HG02759 (cell line): ENCODE results near the gene TTYH3.

Source experiments
- ATAC-seq: cut with Tn5 transposase; IDR thresholded peaks from one replicate; pipeline ENCODE4 v1.9.1; 2021; ENCODE audit warnings: mild to moderate bottlenecking, moderate library complexity; ENCODE audit not compliant: unreplicated experiment

Gene TTYH3

GRCh38 chr7:2701832-2702593 is 70.2 kb downstream of the TTYH3 start:
- ATAC-seq = no peak

DNA sequence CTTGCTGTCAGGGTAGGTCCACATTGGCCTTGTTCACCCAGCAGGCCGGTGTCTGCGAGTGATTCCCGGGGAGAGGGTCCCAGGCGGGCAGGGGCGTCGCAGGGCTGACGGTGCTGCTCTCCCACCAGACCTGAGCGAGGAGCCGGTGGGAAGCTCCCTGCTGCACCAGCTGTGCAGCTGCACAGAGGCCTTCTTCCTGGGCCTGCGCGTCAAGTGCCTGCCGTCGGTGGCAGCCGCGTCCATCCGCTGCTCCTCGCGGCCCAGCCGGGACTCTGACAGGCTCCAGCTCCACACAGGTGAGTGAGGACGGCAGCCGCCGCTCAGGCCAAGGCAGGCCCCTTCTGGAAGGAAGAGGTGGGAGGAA is 70.8 kb downstream of the TTYH3 start:
- no peak for ATAC-seq

DNA sequence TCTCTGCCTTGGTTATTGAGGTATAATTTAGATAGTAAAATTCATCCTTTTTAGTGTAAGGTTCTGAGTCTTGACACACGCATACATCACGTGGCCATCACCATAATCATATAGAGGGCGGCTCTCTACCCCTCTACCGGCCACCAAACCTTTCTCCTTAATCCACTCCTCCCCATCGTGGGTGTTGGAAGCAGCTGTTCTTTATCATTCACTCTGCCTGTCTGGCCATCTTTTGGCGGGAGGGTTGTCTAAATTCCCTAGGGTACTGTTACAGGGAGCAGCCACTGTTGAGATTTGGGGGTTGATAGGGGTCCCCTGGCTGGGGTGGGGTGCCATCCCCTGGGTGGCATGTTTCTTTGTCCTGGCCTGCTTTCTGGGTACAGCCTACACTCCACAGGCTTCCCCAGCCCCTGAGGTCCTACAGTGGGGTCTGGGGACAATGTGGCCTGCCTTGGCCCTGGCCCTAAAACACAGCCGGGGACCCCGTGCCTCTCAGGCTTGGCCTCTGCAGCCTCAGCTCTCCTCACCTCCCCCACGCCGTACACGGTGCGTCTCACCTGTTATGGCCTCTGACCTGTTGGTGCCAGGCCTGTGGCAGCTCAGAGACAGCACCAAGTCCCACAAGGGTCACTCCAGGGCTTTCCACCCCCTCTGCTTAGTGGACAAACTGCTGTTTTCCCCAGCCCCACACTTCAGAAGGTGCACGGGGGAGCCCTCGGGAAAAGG is 73.7 kb downstream of the TTYH3 start:
- no peak for ATAC-seq

GRCh38 chr7:2706685-2707126 is 74.9 kb downstream of the TTYH3 start:
- no peak for ATAC-seq

DNA sequence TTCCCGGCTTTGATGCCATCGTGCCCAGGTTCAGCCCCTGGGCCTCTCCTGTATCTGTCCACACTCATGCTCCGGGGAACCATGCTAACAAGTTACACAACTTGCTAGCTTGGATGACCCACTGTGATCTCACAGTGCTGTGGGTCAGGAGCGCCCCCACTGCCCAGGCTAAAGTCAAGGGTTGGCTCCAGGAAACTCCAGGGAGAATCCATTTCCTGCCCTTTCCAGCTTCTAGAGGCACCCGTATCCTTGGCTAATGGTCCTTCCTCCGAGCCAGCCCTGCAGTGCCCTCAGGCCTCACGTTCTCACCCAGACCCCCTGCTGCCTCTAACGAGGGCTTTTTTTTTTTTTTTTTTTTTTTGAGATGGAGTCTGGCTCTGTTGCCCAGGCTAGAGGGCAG is 75.7 kb downstream of the TTYH3 start:
- no peak for ATAC-seq

DNA sequence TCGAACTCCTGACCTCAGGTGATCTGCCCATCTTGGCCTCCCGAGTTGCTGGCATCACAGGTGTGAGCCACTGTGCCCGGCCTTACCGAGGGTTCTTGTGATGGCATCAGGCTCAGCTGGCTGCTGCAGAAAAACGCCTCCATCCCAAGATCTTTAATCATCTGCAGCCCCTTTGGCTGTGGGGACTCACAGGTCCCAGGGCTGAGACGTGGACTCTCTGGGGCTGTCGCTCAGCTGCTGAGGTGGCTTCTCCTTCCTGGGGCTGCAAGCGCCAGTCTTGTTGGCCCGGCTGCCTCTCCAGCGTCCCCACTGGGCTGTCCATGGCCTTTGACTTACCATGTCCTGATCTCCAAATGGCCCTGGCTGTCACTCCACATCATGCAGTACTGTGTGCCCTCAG is 76.3 kb downstream of the TTYH3 start:
- ATAC-seq = no peak

DNA sequence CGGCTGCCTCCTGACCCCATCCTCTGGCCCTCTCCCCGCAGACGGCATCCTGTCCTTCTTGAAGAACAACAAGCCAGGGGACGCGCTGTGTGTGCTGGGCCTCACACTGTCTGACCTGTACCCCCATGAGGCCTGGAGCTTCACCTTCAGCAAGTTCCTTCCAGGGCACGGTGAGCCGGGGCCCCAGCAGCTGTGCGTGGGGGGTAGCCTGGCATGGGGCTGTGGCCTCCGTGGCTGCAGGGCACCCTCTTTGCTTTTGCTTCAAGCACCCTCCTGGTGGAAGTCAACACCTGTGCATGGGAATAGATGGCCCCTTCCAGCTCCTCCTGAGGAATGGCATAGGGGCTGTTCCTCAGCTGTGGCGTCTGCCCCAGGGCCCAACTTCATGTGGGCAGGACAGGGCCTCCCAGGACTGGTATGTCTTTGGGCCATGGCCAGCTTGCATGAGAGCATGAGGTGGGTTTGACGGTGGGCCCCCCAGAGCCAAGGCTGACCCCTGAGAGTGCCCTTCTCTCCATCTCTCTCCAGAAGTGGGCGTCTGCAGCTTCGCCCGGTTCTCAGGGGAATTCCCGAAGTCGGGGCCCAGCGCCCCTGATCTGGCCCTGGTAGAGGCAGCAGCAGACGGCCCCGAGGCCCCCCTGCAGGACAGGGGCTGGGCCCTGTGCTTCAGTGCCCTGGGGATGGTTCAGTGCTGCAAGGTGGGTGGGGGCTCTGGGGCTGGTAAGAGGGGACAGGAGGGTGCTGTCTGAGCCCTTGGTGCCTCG is 76.9 kb downstream of the TTYH3 start:
- no peak for ATAC-seq

GRCh38 chr7:2709553-2710285 is 77.9 kb downstream of the TTYH3 start:
- ATAC-seq = peak; percentile 84

- peak; percentile 49 for ATAC-seq
Measured at GRCh38 chr7:2710286-2710655, 78.5 kb downstream of the TTYH3 start.

DNA sequence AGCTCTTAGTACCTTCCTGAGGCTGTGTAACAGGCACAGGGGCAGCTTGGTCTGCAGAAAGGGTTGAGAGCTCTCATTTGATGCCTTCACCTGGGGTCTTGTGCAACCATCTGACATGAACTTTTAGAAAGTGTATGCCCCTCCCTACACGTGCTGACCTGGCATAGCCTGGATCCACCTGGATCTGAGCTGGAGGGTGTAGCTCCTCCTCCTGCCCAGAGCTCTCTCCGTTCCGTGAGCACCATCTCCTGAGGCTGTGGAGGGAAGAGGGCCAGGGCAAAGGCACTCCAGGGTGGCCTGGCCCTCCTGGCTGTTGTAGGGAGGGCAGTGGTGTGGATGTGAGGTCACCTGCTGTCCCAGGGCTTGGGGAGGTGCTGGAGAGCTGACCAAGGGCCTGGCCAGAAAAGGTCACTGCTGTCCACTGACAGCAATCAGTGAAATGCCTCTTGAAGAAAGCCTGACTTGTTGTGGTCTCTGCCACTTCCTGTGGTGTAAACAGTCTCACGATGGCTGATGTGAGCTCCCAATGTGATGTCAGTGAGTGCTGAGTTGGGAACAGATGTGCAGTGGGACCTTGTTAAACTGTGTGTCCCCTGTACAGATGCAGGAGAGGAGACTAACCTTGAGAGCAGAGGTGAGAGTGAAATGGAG is 79.2 kb downstream of the TTYH3 start:
- peak; percentile 31 for ATAC-seq

DNA sequence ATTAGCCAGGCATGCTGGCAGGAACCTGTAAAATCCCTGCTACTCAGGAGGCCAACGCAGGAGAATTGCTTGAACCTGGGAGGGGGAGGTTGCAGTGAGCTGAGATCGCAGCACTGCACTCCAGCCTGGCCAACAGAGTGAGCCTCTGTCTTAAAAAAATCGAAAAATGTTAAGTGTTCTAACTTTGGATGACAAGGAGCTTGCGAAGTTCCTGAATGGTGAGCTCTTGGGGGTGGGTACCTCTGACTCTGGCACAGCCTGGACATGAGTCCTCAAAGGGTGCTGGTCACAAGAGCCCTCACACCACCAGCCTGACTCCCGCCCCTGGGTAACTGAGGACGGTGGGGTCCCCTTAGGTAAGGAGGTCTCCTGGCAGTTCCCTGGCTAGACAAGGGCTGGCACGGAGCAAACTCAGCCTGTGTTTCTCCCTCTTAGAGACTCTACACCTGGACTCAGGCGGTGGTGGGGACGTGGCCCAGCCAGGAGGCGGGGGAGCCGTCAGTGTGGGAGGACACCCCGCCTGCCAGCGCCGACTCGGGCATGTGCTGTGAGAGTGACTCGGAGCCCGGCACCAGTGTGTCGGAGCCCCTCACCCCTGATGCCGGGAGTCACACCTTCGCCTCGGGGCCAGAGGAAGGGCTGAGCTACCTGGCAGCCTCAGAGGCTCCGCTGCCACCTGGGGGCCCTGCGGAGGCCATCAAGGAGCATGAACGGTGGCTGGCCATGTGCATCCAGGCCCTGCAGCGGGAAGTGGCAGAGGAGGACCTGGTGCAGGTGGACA is 80.3 kb downstream of the TTYH3 start:
- ATAC-seq = no peak

- no peak for ATAC-seq
Measured at GRCh38 chr7:2713370-2713769, 81.6 kb downstream of the TTYH3 start.

- ATAC-seq = no peak
Measured at GRCh38 chr7:2713978-2714377, 82.2 kb downstream of the TTYH3 start.
